ENCODE measurements around the gene ZFAND3. TPM values are rescaled to one million over a fixed set of nuclear protein-coding genes. Genes with fewer than 3 reads are reported as not detected.
A peak's percentile ranks its signal among the peaks of the same experiment; 100 is the strongest.

The ZFAND3 gene
- total RNA-seq, 1 experiment from 2014 or later: 107 TPM

GRCh38 chr6:38011937-38012336, 192.4 kb downstream of the ZFAND3 start:
- no peaks in the 10 kb centered on the region for H3K36me3 ChIP-seq (ENCODE audit: control insufficient read depth, insufficient read depth, low read length)
- H3K4me3 ChIP-seq (ENCODE audit: low read depth, low read length): no peak overlapping the region
- no peaks in the 10 kb centered on the region for H3K27me3 ChIP-seq (replicated peaks; ENCODE audit: control insufficient read depth, insufficient read depth, low read length)
- no peaks in the 10 kb centered on the region for H3K9me3 ChIP-seq
- Mint-ChIP-seq H3K9me3 (ENCODE audit: unreplicated experiment) (no peaks in the 10 kb centered on the region), H3K36me3 (ENCODE audit: insufficient read depth, unreplicated experiment) (no peaks in the 10 kb centered on the region), H3K27ac (ENCODE audit: unreplicated experiment) (no peak overlapping the region), H3K27me3 (ENCODE audit: insufficient read depth, unreplicated experiment) (no peaks in the 10 kb centered on the region), H3K4me1 (ENCODE audit: low read depth, unreplicated experiment) (no peaks in the 10 kb centered on the region), H3K4me3 (ENCODE audit: unreplicated experiment) (no peak overlapping the region)
- no peaks in the 10 kb centered on the region; the same call in 1 of the 2 replicates for H3K4me1 ChIP-seq
- CTCF ChIA-PET: interaction anchor here (0.7 to 1.5 kb wide), 3 partner anchors 28 to 310 kb away, joined by 3 to 6 read pairs (median 3); no protein-coding TSS in a partner anchor
- intact Hi-C loops (cut with micrococcal nuclease; ENCODE audit: unreplicated experiment): loop anchor here (2.0 to 10.0 kb wide), 3 partner anchors 147 to 307 kb away; no protein-coding TSS in a partner anchor
- no peak for DNase-seq
- BruUV-seq (replicated peaks): no TSS peak
- no peak for TF ChIP-seq CTCF (IDR thresholded peaks at IDR 0.05; ENCODE audit: insufficient read depth in 1 of 2, low read depth in 1 of 2, low read length in 1 of 2, severe bottlenecking in 1 of 2, unreplicated experiment in 1 of 2)
- POLR2A ChIA-PET: interaction anchor here (0.6 kb wide), 1 partner anchor 78 kb away, joined by 7 read pairs; no protein-coding TSS in a partner anchor

GRCh38 chr6:38012573-38012972, 193.0 kb downstream of the ZFAND3 start:
- Mint-ChIP-seq H3K4me3 (ENCODE audit: unreplicated experiment) (no peak overlapping the region), H3K4me1 (ENCODE audit: low read depth, unreplicated experiment) (no peaks in the 10 kb centered on the region), H3K9me3 (ENCODE audit: unreplicated experiment) (no peaks in the 10 kb centered on the region), H3K27me3 (ENCODE audit: insufficient read depth, unreplicated experiment) (no peaks in the 10 kb centered on the region), H3K27ac (ENCODE audit: unreplicated experiment) (no peak overlapping the region), H3K36me3 (ENCODE audit: insufficient read depth, unreplicated experiment) (no peaks in the 10 kb centered on the region)
- no TSS peak for BruUV-seq (replicated peaks)
- H3K4me3 ChIP-seq (ENCODE audit: low read depth, low read length): no peak overlapping the region
- peak; percentile 31 to 35 for DNase-seq
- ChIA-PET POLR2A (no interaction called here), CTCF (interaction anchor here (0.7 kb wide), 1 partner anchor 309 kb away, joined by 3 read pairs; no protein-coding TSS in a partner anchor)
- no peaks in the 10 kb centered on the region; the same call in 1 of the 2 replicates for H3K4me1 ChIP-seq
- no peaks in the 10 kb centered on the region for H3K9me3 ChIP-seq
- intact Hi-C loops (cut with micrococcal nuclease; ENCODE audit: unreplicated experiment): loop anchor here (2.0 to 10.0 kb wide), 3 partner anchors 148 to 308 kb away; no protein-coding TSS in a partner anchor
- no peaks in the 10 kb centered on the region; the same call in 1 of the 2 replicates for H3K36me3 ChIP-seq (ENCODE audit: control insufficient read depth, insufficient read depth, low read length)
- no peaks in the 10 kb centered on the region for H3K27me3 ChIP-seq (replicated peaks; ENCODE audit: control insufficient read depth, insufficient read depth, low read length)
- peak; percentile 61 to 79 for TF ChIP-seq CTCF (IDR thresholded peaks at IDR 0.05; ENCODE audit: insufficient read depth in 1 of 2, low read depth in 1 of 2, low read length in 1 of 2, severe bottlenecking in 1 of 2, unreplicated experiment in 1 of 2)

DNA sequence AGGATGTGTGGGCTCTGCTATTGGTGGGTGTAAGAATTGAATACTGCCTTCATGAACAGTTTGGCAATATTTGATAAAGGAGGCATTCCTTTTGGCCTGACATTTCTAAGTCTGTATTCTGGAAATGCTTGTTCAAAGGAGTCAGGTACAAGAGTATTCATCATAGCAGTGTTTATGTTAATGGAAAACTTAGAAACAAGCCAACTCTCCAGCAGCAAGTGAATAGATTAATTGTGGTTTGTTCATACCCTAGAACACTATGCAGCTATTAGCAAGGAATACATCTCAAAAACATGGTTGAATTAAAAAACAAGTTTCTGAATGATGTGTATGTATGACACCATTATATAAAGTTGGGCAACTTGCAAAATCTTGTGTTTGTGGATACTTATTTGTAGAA, 195.8 kb downstream of the ZFAND3 start:
- H3K27me3 Mint-ChIP-seq (ENCODE audit: insufficient read depth, unreplicated experiment): no peaks in the 10 kb centered on the region
- intact Hi-C loops (cut with micrococcal nuclease; ENCODE audit: unreplicated experiment): loop anchor here (10.0 kb wide), 2 partner anchors 151 to 311 kb away; no protein-coding TSS in a partner anchor
- no TSS peak for BruUV-seq (replicated peaks)
- TF ChIP-seq CTCF (IDR thresholded peaks at IDR 0.05; ENCODE audit: insufficient read depth in 1 of 2, low read depth in 1 of 2, low read length in 1 of 2, severe bottlenecking in 1 of 2, unreplicated experiment in 1 of 2): no peak
- no peak overlapping the region for H3K27ac Mint-ChIP-seq (ENCODE audit: unreplicated experiment)
- Histone ChIP-seq H3K4me3 (ENCODE audit: low read depth, low read length) (no peak overlapping the region), H3K4me1 (no peaks in the 10 kb centered on the region; the same call in 1 of the 2 replicates), H3K27me3 (replicated peaks; ENCODE audit: control insufficient read depth, insufficient read depth, low read length) (no peaks in the 10 kb centered on the region), H3K36me3 (ENCODE audit: control insufficient read depth, insufficient read depth, low read length) (no peaks in the 10 kb centered on the region; the same call in 1 of the 2 replicates), H3K9me3 (no peaks in the 10 kb centered on the region)
- CTCF ChIA-PET: no interaction called here
- POLR2A ChIA-PET: no interaction called here
- no peaks in the 10 kb centered on the region for H3K36me3 Mint-ChIP-seq (ENCODE audit: insufficient read depth, unreplicated experiment)
- H3K4me3 Mint-ChIP-seq (ENCODE audit: unreplicated experiment): no peak overlapping the region
- H3K4me1 Mint-ChIP-seq (ENCODE audit: low read depth, unreplicated experiment): no peaks in the 10 kb centered on the region
- no peaks in the 10 kb centered on the region for H3K9me3 Mint-ChIP-seq (ENCODE audit: unreplicated experiment)
- DNase-seq: no peak

Measured in Caco-2 (cell line).